H1 (cell line): ENCODE results near the gene EMC10. TPM values are rescaled to one million over a fixed set of nuclear protein-coding genes. Genes with fewer than 3 reads are reported as not detected.
A peak's percentile ranks its signal among the peaks of the same experiment; 100 is the strongest.

Experiments used
- ATF3 ChIP-seq: IDR thresholded peaks from 2 replicates; pipeline ENCODE4 v1.6.1; 2011; ENCODE audit warnings: low read depth, mild to moderate bottlenecking, low read length; ENCODE audit not compliant: insufficient read depth
- CBX8 ChIP-seq: fragments of 300-800, 300-1000 bp; sonication (generic); IDR thresholded peaks from 2 replicates; pipeline ENCODE4 v1.7.1; 2016; ENCODE audit warnings: low read depth, low read length, borderline replicate concordance
- CHD2 ChIP-seq: IDR thresholded peaks from 2 replicates; pipeline ENCODE4 v1.6.1; 2012; ENCODE audit warnings: low read length, improper control_type of control experiment
- CHD7 ChIP-seq: fragments of 300-600 bp; sonication (generic); IDR thresholded peaks from 2 replicates; pipeline ENCODE4 v1.7.1; 2012; ENCODE audit warnings: low read length, moderate library complexity, mild to moderate bottlenecking, inconsistent platforms; ENCODE audit not compliant: insufficient replicate concordance
- KDM4A ChIP-seq: IDR thresholded peaks from one replicate; pipeline ENCODE4 v1.7.1; 2012; ENCODE audit warnings: low read depth, mild to moderate bottlenecking, moderate library complexity, low read length, inconsistent platforms; ENCODE audit not compliant: severe bottlenecking
- RFX5 ChIP-seq: IDR thresholded peaks from 2 replicates; pipeline ENCODE4 v1.6.1; 2011; ENCODE audit warnings: low read depth, low read length, improper control_type of control experiment, borderline replicate concordance
- TAF1 ChIP-seq: IDR thresholded peaks from 2 replicates; pipeline ENCODE4 v1.6.1; 2011; ENCODE audit warnings: mild to moderate bottlenecking, low read depth, low read length
- polyA plus RNA-seq, 7 experiments: library from polyadenylated mRNA; depleted of rRNA in 3 of 7; stranded (reverse) in 5 of 7; unstranded in 2 of 7; fragments of >200 nt in 5 of 7; fragments of 200-250 nt in 2 of 7; gene quantifications; 1 replicate in 5 of 7; 2 replicates in 1 of 7; 4 replicates in 1 of 7; pipeline versions ENCODE4 v1.2.1 to v1.2.3, GENCODE V29; 2011 to 2013; ENCODE audit warnings: missing spikeins in 2 of 7, mixed read lengths in 2 of 7
- total RNA-seq: library from RNA; stranded (reverse); fragmentation: NEBNext Ultra II Directional; extraction: Animal tissue kit (Norgen Biotek cat#: 25700); gene quantifications from 2 replicates; pipeline ENCODE4 v1.2.1, GENCODE V29; 2021

Gene EMC10
- total and polyA plus RNA-seq, 2 of the 8 experiments (the other 6 are each of a cell fraction or from before 2014, with no cell fraction given): 77.6 to 103 TPM

- TF ChIP-seq CHD7: no peak
- TF ChIP-seq ATF3: no peak
- TF ChIP-seq RFX5: peak; percentile 99
- peak; percentile 84 for TF ChIP-seq CHD2
- TF ChIP-seq CBX8: no peak
- no peak for TF ChIP-seq TAF1
- TF ChIP-seq KDM4A: peak; percentile 56
Observed at GRCh38 chr19:50431343-50432220, 44.7 kb upstream of the EMC10 start (continued).
